Sigmoid colon (tissue), 7 donors: ENCODE measurements around the gene CHCHD10. TPM values are rescaled to one million over a fixed set of nuclear protein-coding genes. Genes with fewer than 3 reads are reported as not detected.

Experiments used
- DNase-seq: peaks from one replicate; pipeline ENCODE4 v3.0.0-alpha.2; 2019
- H3K27ac ChIP-seq, 4 donors: fragments of 200-600 bp; sonication (generic); one replicate each; pipeline ENCODE4 v1.5.1; 2016 to 2019; ENCODE audit warnings: mild to moderate bottlenecking in 1 of 4
- H3K27me3 ChIP-seq, 3 donors: fragments of 200-600 bp; sonication (generic); one replicate each; pipeline ENCODE4 v1.5.1; 2019; ENCODE audit warnings: mild to moderate bottlenecking in 1 of 3
- H3K36me3 ChIP-seq, 4 donors: fragments of 200-600 bp; sonication (generic); one replicate each; pipeline ENCODE4 v1.5.1; 2016 to 2019
- H3K4me1 ChIP-seq, 4 donors: fragments of 200-600 bp; sonication (generic); one replicate each; pipeline ENCODE4 v1.5.1; 2017 to 2019
- H3K4me3 ChIP-seq, 4 donors: fragments of 200-600 bp; sonication (generic); one replicate each; pipeline ENCODE4 v1.5.1; 2017 to 2019; ENCODE audit warnings: mild to moderate bottlenecking in 2 of 4, moderate library complexity in 1 of 4
- H3K9me3 ChIP-seq, 4 donors: fragments of 200-600 bp in 3 of 4; sonication (generic) in 3 of 4; one replicate each; pipeline versions ENCODE4 v1.5.1 to v1.6.1; 2013 to 2019
- CTCF ChIP-seq, 4 experiments: fragments of 450-650 bp in 3 of 4; fragments of 200-600 bp in 1 of 4; IDR thresholded peaks; one replicate each; pipeline ENCODE4 v1.5.1; 2016 to 2019; ENCODE audit warnings: antibody characterized with exemption in 4 of 4, mild to moderate bottlenecking in 3 of 4, moderate library complexity in 2 of 4
- EP300 ChIP-seq, 4 donors: sonication (generic); formaldehyde crosslinking; IDR thresholded peaks; one replicate each; pipeline ENCODE4 v1.6.1; 2017; ENCODE audit warnings: antibody characterized with exemption in 4 of 4
- POLR2A ChIP-seq, 2 donors: fragments of 450-650 bp; IDR thresholded peaks; one replicate each; pipeline ENCODE4 v1.6.1; 2016; ENCODE audit warnings: antibody characterized with exemption in 2 of 2, mild to moderate bottlenecking in 2 of 2, moderate library complexity in 2 of 2
- POLR2AphosphoS5 ChIP-seq, 4 donors: sonication (generic); formaldehyde crosslinking; IDR thresholded peaks; one replicate each; pipeline ENCODE4 v1.6.1; 2017; ENCODE audit warnings: antibody characterized with exemption in 4 of 4
- WGBS, 2 donors: extraction: QIAGEN DNeasy Blood & Tissue Kit; methylation state at CpG; one replicate each; pipeline ENCODE4 v1.1.7; 2013; 5-methylcytosine and 5-hydroxymethylcytosine counted together
- intact Hi-C: fragments of 100-400 bp; cut with DNase I; formaldehyde crosslinking; loops from one replicate; pipeline ENCODE4 v1.15.1; 2023
- polyA plus RNA-seq, 3 donors: library from polyadenylated mRNA; stranded (reverse); fragments of 200-250 nt; gene quantifications; one replicate each; pipeline ENCODE4 v1.2.3, GENCODE V29; 2013
- total RNA-seq, 4 donors: library from RNA; depleted of rRNA; stranded (reverse); fragments of >200 nt; gene quantifications; one replicate each; pipeline ENCODE4 v1.1.0, GENCODE V29; 2016
- donor health status: healthy with polysubstance abuse.
- donor health status: Bipolar disorder and iron deficiency.
- donor health status: healthy.

CHCHD10 gene
- total and polyA plus RNA-seq, 7 donors: 5.7 to 336 (median 51.5) TPM

- H3K9me3 ChIP-seq: no peaks in the 10 kb centered on the region
- WGBS, 2 donors: 94% methylated on average over 8 of the region's 8 CpGs
- no peak for DNase-seq
- TF ChIP-seq EP300 (IDR thresholded peaks at IDR 0.05): no peak
- no peak for TF ChIP-seq POLR2AphosphoS5 (IDR thresholded peaks at IDR 0.05)
- no peak for TF ChIP-seq CTCF (IDR thresholded peaks at IDR 0.05)
- no peak for TF ChIP-seq POLR2A (IDR thresholded peaks at IDR 0.05)
- intact Hi-C loops: no loop called here
- peaks cover 35 to 91% (median 58%) of the 10 kb centered on the region in 4 donors for H3K36me3 ChIP-seq
- no peaks in the 10 kb centered on the region for H3K4me1 ChIP-seq
- H3K4me3 ChIP-seq: no peak overlapping the region
- no peaks in the 10 kb centered on the region for H3K27me3 ChIP-seq
- no peak overlapping the region for H3K27ac ChIP-seq
Measured at GRCh38 chr22:23801886-23802377, 34.2 kb upstream of the CHCHD10 start.

GRCh38 chr22:23801238-23801821 is 33.6 kb upstream of the CHCHD10 start:
- no peaks in the 10 kb centered on the region for H3K4me1 ChIP-seq
- peaks cover 39 to 91% (median 57%) of the 10 kb centered on the region in 4 donors for H3K36me3 ChIP-seq
- 86 to 93% methylated on average over 11 of the region's 11 CpGs for WGBS, 2 donors
- TF ChIP-seq POLR2A (IDR thresholded peaks at IDR 0.05) (no peak), POLR2AphosphoS5 (IDR thresholded peaks at IDR 0.05) (no peak), EP300 (IDR thresholded peaks at IDR 0.05) (no peak), CTCF (IDR thresholded peaks at IDR 0.05) (no peak)
- no peak overlapping the region for H3K4me3 ChIP-seq
- H3K27ac ChIP-seq: no peak overlapping the region
- intact Hi-C loops: no loop called here
- DNase-seq: no peak
- no peaks in the 10 kb centered on the region for H3K9me3 ChIP-seq
- no peaks in the 10 kb centered on the region for H3K27me3 ChIP-seq

DNA sequence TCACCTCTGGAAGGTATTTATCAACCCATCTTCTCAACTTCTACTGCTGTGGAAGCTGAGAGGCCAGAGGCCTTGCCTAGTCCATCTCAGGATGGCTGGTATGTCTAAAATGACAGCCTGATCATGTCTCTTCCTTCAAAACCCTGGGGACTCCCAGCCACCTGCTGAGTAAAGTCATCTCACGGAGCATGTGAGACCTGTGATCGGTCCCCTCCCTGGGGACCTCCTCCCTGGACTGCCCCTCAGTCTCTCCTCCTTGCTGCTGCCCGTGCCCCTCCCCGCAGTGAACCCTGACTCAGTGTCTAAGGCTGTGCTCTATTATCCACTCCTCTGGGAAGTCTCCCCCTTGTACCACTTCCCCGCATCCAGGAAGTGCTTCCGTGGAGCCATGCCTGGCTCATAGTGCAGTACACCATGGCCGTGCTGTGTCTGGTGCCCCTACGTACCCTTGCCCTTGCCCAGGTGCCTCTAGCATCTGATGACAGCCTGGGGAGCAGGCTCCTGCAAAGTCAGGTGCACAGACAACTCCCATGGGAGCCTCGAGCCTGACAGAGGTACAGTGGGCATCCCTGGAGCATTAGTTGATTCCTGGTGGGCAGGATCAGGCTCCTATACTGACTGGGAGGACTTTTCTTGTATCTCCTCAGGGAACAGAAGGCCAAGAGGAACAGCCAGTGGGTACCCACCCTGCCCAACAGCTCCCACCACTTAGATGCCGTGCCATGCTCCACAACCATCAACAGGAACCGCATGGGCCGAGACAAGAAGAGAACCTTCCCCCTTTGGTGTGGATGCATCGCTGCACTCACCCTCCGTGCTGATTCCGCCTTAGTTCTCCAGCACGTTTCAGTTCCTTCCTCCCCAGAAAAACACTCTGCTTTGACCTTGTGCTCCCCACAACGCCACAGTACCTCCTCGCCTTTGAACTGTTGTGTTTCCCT is 32.8 kb upstream of the CHCHD10 start:
- Histone ChIP-seq H3K4me1 (no peaks in the 10 kb centered on the region), H3K36me3 (peaks cover 40 to 90% (median 52%) of the 10 kb centered on the region in 4 donors), H3K27ac (no peak overlapping the region), H3K4me3 (no peak overlapping the region), H3K27me3 (no peaks in the 10 kb centered on the region), H3K9me3 (no peaks in the 10 kb centered on the region)
- no peak for DNase-seq
- intact Hi-C loops: no loop called here
- 79 to 95% methylated on average over 18 of the region's 18 CpGs for WGBS, 2 donors
- TF ChIP-seq POLR2A (IDR thresholded peaks at IDR 0.05) (no peak), POLR2AphosphoS5 (IDR thresholded peaks at IDR 0.05) (no peak), EP300 (IDR thresholded peaks at IDR 0.05) (no peak), CTCF (IDR thresholded peaks at IDR 0.05) (no peak)

DNA sequence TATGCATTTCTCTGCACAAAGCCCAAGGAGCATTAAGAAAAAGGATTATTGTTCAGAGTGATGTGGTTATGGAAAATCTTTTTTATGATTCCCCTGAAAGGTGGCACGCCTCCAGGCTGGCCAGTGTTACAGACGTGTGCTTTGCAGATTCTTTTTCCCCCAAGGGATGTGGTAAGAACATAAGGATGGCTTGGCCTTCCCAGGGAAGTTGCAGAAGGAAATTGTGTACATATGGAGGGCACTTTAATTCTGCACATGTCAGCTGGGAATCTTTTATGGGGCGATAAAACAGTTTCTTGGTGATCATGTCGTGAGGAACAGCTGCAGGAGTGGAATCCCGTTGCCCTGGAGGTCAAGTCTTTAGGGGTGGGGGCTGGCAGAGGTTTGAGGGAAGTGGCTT is 28.7 kb upstream of the CHCHD10 start:
- no peak for DNase-seq

More for the DNA sequence above, 28.7 kb upstream of the CHCHD10 start:
- WGBS, 2 donors: 51 to 60% methylated on average over 5 of the region's 5 CpGs
- intact Hi-C loops: no loop called here
- no peak overlapping the region for H3K4me3 ChIP-seq
- H3K9me3 ChIP-seq: no peaks in the 10 kb centered on the region
- H3K36me3 ChIP-seq: peaks cover 18 to 86% (median 49%) of the 10 kb centered on the region in 4 donors
- TF ChIP-seq POLR2A (IDR thresholded peaks at IDR 0.05) (no peak), CTCF (IDR thresholded peaks at IDR 0.05) (no peak), POLR2AphosphoS5 (IDR thresholded peaks at IDR 0.05) (no peak), EP300 (IDR thresholded peaks at IDR 0.05) (no peak)
- H3K27me3 ChIP-seq: no peaks in the 10 kb centered on the region
- H3K27ac ChIP-seq: no peak overlapping the region
- peaks cover 0 to 8% (median 6%) of the 10 kb centered on the region in 4 donors for H3K4me1 ChIP-seq
